K562 treated with DMSO at 1 percent for 12 hours (cell line): Measurements from ENCODE around the gene AAMP. TPM values are rescaled to one million over a fixed set of nuclear protein-coding genes. Genes with fewer than 3 reads are reported as not detected.

Source experiments
- total RNA-seq: library from RNA; unstranded; fragments of 300-600 nt; gene quantifications from 2 replicates; pipeline ENCODE4 v1.2.3, GENCODE V29; 2022; ENCODE audit not compliant: insufficient read depth

AAMP gene, protein sequence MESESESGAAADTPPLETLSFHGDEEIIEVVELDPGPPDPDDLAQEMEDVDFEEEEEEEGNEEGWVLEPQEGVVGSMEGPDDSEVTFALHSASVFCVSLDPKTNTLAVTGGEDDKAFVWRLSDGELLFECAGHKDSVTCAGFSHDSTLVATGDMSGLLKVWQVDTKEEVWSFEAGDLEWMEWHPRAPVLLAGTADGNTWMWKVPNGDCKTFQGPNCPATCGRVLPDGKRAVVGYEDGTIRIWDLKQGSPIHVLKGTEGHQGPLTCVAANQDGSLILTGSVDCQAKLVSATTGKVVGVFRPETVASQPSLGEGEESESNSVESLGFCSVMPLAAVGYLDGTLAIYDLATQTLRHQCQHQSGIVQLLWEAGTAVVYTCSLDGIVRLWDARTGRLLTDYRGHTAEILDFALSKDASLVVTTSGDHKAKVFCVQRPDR
- 83.8 and 109 TPM in 2 replicates for total RNA-seq

GRCh38 chr2:218269900-218270720 is at the start of gene AAMP, which contains the start of gene PNKD:
AAMP (minus strand) TSS chr2:218270137; CDS start chr2:218270086, 51 bp downstream.
PNKD (plus strand) TSS chr2:218270519; CDS start chr2:218270536, 17 bp downstream.

DNA sequence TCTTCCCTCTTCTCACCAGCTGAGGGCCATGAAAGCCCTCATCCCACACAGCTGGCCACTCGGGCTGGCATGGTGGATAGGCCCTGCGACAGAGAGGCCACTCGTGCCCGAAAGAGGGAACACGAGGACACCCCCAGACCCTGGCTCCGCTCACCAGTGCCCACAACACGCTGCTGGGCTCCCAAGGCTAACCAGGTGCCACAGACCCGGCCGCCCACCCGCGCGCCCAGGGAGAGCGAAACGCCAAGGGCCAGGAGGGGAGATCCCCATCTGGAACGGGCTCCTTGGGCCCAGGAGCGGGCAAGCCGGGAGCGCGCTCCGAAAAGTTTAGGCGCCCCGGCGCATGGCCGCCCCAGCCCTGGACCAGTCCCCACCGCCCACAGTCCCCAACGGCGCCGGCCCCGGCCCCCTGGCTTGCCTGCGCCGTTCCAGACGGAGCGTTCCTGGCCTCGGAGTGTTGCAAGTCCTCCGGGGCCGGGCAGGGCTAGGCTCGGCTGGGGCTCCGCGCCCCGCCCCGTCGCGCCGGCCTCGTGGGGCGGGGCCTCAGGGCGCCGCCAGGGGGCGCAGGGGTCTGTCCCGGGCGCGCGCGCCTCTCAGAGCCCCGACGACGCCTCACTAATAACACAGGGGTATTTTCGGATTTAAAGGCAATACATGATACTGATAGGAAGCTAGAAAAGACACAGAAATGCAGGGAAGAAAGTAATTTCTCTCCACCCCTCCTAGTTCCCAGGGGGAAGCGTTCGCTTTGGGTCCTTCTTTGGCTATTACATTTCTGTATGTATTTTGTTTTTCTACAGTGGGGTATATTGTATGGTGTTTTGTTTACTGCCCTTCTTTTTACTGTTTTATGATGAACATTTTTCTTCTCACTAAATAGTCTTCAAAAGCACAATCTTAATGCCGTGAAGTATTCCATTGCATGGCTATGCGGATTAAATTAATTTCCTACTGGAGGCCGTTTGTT is 22.4 kb upstream of the AAMP start, which contains the start of gene TMBIM1:
TSS of gene TMBIM1 (minus strand) at position 456 of the 967 bp plus-strand sequence. CDS start 10,362 bp downstream, outside the sequence.

GRCh38 chr2:218260742-218261422 is 9.1 kb downstream of the AAMP start, which contains the start of gene GPBAR1:
GPBAR1 (plus strand) TSS chr2:218261015; CDS start chr2:218262725, 1,710 bp downstream.

GRCh38 chr2:218216674-218217359 is 53.1 kb downstream of the AAMP start, which contains the start of gene ARPC2:
ARPC2 (plus strand) TSS chr2:218217189; CDS start chr2:218217471, 282 bp downstream.

Other genes with a start within 250 kb of the AAMP start
- gene RUFY4, start 200.9 kb downstream of the AAMP start, total RNA-seq: not detected in 2 replicates
- gene CXCR2, start 144.1 kb downstream of the AAMP start, total RNA-seq: not detected in 2 replicates
- gene CXCR1, start 103.2 kb downstream of the AAMP start, total RNA-seq: not detected in 2 replicates
- 98.8 and 151 TPM in 2 replicates for gene ARPC2, start 52.9 kb downstream of the AAMP start, total RNA-seq
- gene GPBAR1, start 9.1 kb downstream of the AAMP start, total RNA-seq: not detected in 2 replicates
- 49.2 and 57.8 TPM in 2 replicates for gene PNKD, start 382 bp upstream of the AAMP start, total RNA-seq
- gene TMBIM1, start 22.4 kb upstream of the AAMP start, total RNA-seq: 51.8 and 76.5 TPM in 2 replicates
- gene CATIP, start 86.7 kb upstream of the AAMP start, total RNA-seq: 0.35 and 0.78 TPM in 2 replicates
- gene SLC11A1, start 112.1 kb upstream of the AAMP start, total RNA-seq: 0.33 and 0.70 TPM in 2 replicates
- gene CTDSP1, start 129.7 kb upstream of the AAMP start, total RNA-seq: 51.0 and 69.0 TPM in 2 replicates
- gene VIL1, start 149.0 kb upstream of the AAMP start, total RNA-seq: 0.65 and 0.74 TPM in 2 replicates